Posterior vena cava (tissue), 2 donors: Measurements from ENCODE around the gene BRD8. TPM values are rescaled to one million over a fixed set of nuclear protein-coding genes. Genes with fewer than 3 reads are reported as not detected.
"Not testable (repeated sequence)": the region's sequence is repeated elsewhere in the genome, so short reads cannot be mapped to it uniquely, and the experiment has no call there.

Source experiments
- DNase-seq: peaks from one replicate; pipeline ENCODE4 v3.0.0-alpha.2; 2020; ENCODE audit warnings: low spot score
- intact Hi-C, 2 donors: fragments of 100-400 bp; cut with DNase I; formaldehyde crosslinking; loops; one replicate each; pipeline versions ENCODE4 v1.14.1 to v1.14.2; 2022 to 2023
- total RNA-seq, 2 donors: library from RNA; stranded (reverse); fragmentation: NEBNext Ultra II Directional; extraction: Animal tissue kit (Norgen Biotek cat#: 25700); gene quantifications; one replicate each; pipeline ENCODE4 v1.2.1, GENCODE V29; 2021
- donor health status: DM: yes; HTN: yes; CAD: no.
- donor health status: DM: yes; HTN: yes; CAD: no.

BRD8 gene
- total RNA-seq, 2 donors from 2014 or later, result 28.8 to 31.4 TPM

DNA sequence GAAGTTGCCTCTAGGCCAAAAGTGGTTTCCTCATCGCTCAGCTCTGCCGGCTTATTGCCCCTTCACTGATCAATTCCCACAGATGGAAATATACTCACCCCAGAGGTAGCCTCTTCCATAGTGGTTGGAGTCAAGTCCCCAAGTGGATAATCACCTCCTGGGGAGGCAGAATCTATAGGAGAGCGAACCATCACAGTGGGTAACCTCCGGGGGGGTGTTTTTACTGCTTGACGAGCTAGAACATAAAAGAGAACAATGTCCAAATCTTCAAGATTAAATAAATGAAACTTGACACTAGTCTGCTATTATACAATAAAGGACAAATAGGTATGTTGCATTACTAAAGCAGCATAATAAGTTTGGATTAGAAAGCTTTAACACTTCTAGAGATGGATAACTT lies 9.3 kb downstream of the BRD8 start:
- intact Hi-C loops, result no loop called here

DNA sequence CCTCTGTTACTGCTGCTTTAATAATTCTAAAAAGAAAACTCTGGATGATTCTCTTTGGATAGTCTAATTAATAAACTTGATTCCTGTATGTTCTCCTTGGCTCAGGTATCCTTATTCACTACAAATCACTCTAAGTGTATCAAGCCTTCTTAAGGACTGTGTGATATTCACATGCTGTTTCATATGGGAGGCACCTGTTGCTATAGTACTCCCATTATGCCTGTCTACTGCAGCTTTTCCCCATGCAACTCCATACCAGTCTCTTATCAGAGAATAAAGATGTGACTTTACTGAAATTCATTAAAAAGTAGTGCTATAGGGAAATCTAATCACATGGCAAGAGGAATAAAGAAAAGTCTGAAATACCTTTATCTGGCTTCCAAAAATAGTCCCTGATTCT lies 14.7 kb downstream of the BRD8 start:
- intact Hi-C loops, result no loop called here

More for the DNA sequence above, 9.3 kb downstream of the BRD8 start:
- no peak for DNase-seq

DNA sequence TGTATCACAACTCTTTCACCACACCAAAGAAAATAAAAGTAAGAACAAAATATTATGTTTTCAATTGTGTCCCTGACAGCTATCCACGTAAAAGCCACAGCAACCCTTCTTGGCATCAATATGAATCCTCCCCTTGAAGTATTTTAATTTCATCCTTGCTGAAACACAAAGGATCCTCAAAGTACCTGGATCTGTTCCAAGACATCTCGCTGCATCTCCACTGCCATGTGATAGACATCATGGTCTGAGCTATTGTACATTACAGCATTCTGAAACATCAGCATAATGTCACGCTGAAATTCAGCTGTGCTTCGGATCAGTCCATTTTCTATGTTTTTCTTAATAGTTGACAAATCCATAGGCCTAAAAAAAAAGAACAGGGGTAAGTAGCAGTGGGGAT lies 17.7 kb downstream of the BRD8 start:
- intact Hi-C loops, result no loop called here
- DNase-seq, result no peak

More for the DNA sequence above, 14.7 kb downstream of the BRD8 start:
- DNase-seq, result no peak

DNA sequence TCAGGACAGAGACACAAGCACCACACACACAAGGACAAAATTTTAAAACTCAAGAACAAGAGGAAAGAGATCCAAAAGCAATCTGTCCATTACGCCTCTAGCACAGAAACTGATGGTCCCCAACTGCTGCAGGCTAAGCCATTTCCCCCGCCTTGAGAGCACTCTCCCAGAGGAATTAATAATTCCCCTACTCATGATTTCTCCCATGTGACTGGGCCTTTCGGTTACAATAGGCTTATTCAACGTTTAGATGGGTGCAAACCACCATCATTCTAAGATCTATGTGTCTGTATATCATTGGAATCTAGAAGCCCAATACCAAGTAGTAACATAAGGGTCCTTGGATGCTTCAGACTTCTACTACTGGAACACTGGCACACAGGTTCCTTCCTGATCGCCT lies 18.8 kb downstream of the BRD8 start:
- intact Hi-C loops, result no loop called here

DNA sequence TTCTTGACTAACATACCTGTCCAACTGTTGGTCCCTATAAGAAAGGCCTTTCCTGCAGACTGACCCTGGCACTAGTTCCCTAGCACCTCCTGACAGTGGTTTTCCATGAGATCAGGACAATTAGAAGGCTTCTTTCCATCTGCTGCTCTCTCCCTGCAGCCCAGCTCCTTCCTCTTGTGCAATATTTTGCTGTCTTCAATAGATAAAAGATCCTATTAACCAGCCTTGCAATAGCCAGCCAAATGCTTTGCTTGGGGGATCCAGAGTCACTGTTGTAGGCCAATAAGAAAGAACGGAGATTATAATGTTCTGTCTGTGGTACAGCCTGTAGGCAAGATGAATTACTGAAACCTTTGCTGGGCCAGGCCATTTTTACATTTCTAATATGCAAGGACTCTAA lies 20.8 kb downstream of the BRD8 start:
- intact Hi-C loops, result loop anchor here in 1 of 2 donors (2.0 kb wide), 1 partner anchor 39 kb away; no protein-coding TSS in a partner anchor
- no peak for DNase-seq

More for the DNA sequence above, 18.8 kb downstream of the BRD8 start:
- DNase-seq, result no peak

DNA sequence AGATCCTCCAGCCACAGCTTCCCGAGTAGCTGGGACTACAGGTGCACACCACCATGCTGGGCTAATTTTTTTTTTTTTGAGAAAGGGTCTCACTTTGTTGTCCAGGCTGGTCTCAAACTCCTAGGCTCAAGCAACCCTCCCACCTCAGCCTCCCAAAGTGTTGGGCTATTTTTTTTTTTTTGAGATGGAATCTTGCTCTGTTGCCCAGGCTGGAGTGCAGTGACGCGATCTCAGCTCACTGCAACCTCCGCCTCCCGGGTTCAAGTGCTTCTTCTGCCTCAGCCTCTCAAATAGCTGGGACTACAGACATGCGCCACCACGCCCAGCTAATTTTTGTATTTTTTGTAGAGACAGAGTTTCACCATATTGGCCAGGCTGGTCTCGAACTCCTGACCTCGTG lies 22.5 kb downstream of the BRD8 start:
- intact Hi-C loops, result loop anchor here in 1 of 2 donors (2.0 kb wide), 1 partner anchor 41 kb away; no protein-coding TSS in a partner anchor
- DNase-seq, result not testable (repeated sequence)

DNA sequence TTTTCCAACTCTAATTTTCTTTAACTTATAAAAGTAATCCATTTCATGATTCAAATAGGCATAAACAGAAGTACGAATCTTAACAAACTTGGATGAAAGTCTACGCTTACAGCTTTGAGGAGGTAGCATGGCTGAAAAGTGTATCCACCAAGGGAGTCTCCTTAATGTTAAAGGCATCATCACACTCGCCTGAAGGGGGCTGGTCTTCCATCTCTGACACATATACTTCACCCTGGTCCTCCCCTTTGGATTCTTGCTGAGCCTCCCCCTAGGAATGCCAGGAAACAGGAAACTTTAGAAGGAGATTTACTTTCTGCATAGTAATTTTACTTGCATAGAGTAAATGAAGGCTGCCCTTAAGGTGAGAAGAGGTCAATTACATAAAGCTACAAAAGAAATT lies 28.9 kb downstream of the BRD8 start:
- intact Hi-C loops, result no loop called here
- DNase-seq, result no peak

DNA sequence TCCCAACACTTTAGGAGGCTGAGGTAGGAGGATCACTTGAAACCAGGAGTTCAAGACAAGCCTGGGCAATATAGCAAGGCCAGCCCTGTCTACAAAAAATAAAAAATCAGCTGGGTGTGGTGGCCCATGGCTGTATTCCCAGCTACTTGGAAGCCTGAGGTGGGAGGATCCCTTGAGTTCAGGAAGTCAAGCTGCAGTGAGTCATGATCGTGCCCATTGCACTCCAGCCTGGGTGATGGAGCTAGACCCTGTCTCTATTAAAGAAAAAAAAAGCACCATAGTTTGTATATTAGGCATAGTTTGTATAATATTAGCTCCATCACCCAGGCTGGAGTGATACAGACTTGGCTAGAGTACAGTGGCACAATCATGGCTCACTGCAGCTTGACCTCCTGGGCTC lies 29.6 kb downstream of the BRD8 start:
- intact Hi-C loops, result no loop called here
- DNase-seq, result no peak

DNA sequence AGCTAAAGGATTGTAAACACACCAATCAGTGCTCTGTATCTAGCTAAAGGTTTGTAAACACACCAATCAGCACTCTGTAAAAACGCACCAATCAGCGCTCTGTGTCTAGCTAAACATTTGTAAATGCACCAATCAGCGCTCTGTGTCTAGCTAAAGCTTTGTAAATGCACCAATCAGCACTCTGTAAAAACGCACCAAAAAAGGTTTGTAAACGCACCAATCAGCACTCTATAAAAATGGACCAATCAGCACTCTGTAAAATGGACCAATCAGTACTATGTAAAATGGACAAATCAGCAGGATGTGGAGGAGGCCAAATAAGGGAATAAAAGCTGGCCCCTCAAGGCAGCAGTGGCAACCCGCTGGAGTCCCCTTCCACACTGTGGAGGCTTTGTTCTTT lies 34.9 kb downstream of the BRD8 start:
- intact Hi-C loops, result loop anchor here in 1 of 2 donors (5.0 kb wide), 1 partner anchor 234 kb away; no protein-coding TSS in a partner anchor
- DNase-seq, result not testable (repeated sequence)

DNA sequence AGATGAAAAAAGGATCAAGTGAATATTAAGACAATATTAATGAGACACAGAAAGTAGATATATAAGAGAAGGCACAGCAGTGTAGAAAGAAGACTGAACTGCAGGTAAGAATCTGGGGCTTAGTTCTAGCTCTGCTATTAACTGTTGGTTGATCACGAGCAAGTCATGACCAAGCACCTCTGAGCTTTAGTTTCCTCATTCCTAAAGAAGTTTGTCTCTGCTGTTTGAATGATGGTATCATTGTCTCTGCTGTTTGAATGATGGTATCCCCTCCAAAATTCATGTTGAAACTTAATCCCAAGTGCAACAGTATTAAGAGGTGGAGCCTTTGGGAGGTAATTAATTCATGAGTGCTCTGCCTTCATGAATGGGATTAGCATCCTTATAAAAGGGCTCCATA lies 36.7 kb downstream of the BRD8 start:
- intact Hi-C loops, result loop anchor here in 1 of 2 donors (5.0 kb wide), 1 partner anchor 236 kb away; no protein-coding TSS in a partner anchor
- DNase-seq, result no peak

DNA sequence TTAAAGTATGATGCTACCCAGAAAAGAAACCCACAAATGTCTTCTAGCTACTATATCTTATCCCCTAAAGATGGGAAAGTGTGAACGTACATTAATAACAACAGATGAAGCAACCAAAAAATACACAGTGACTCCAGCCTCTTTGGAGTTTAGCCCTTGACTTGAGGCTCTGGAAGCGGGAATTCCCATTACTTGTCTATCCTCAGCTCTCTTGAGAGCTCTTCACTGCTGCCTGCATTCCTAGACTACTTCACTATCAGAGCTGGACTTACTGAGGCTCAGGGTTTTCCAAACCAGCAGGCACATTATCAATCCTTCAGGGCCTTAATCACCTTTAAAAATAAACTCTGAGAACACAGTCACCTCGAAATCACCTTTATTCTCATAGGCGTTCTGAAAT lies 38.2 kb downstream of the BRD8 start:
- intact Hi-C loops, result loop anchor here in 1 of 2 donors (5.0 kb wide), 1 partner anchor 237 kb away; no protein-coding TSS in a partner anchor
- DNase-seq, result no peak

DNA sequence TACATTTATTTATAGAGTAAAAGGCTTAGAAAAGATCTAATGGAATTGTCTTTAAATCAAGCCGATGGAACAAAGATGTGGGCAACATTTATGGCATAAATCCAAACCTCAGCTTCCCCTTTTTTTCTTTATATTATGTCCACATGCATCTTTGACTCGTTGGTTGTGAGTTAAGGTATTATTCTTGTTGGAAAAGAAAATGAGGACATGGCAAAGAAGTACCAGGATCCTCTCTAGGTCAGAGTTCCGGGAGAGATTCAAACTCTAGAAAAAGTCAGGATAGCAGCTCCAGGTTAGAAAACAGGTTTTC lies 38.7 kb downstream of the BRD8 start:
- no peak for DNase-seq

DNA sequence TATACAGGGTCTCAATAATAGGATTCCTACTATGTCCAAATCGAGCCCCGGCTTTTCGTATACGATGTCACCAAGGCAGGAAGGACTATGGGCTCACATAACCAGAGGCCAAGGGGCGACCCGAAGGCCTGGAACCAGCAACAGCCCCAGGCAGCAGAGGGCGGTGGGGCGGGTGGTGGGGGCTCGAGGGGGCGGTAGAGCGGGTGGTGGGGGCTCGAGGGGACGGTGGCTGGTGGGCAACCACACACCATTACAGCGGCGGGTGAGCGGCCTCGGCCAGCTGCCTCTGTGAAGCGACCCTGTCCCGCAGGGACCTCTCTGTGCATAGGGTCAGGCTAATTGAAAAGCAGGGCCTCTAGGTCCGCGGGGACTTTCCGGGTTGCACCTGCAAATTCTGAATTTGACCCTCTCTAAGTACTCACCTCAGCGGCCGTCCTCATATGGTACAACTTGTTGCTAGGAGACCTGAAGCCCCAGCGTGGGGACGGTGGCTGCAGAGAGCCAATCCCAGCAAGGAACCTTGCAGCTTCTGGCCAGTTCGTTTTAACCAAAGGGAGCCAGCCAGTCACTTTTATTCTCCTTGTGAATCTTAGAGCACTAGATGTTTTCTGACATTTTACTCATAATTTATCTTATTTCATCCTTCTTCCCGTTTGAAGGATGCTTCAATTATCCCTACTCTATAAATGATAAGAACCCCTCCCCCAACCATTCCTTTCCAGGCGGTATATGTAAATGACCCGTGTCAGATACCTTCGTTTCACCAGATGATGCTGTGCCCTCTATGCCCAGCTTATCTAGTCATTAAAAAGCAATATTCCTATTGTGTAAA lies 39.3 kb downstream of the BRD8 start, which contains the start of gene NME5:
TSS of gene NME5 (minus strand) at position 480 of the 832 bp plus-strand sequence. CDS start 648 bp downstream, outside the sequence.
- intact Hi-C loops, result loop anchor here in 1 of 2 donors (10.0 kb wide), 2 partner anchors 104 to 514 kb away; partner anchors contain the start of gene FAM13B
- peak; percentile 88 for DNase-seq

More for the DNA sequence above, 38.7 kb downstream of the BRD8 start:
- intact Hi-C loops, result loop anchor here in 1 of 2 donors (5.0 to 10.0 kb wide), 3 partner anchors 105 to 515 kb away; partner anchors contain the start of gene FAM13B

DNA sequence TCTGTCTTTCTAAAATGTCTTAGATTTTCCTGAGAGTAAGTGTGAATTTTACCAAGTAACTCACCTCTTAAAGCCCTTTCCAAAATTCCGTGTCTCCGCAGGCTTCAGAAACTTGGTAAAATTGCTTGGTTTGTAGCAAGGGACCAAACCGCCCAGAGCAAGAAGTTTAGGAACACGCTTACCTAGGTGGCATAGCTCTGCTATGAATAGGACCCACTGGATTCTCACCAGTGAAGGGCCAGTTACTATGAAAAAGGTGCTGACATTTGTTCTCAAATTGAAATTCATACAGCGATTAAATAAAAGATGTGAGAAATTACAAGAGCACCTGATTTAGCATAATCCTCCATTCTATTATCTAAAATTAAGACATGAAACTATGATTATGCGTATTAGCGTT lies 45.9 kb downstream of the BRD8 start:
- DNase-seq, result no peak
- intact Hi-C loops, result loop anchor here in 1 of 2 donors (2.0 to 10.0 kb wide), 3 partner anchors 56 to 508 kb away; partner anchors contain the start of gene FAM13B

DNA sequence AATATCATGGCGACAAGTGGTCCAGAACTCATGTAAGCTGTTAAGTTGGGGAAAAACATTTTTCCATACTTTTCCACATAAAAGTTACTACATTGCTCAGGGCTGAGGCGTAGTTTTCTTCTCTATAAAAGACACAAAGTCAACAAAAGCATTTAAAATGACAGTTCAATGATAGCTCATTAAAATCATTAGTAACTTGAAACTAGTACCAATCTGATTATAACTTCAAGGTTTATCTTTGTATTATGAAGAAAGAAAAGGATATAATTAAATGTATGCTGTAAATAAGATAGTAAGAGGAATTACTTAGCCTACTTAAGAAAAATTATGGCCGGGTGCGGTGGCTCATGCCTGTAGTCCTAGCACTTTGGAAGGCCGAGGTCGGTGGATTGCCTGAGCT lies 49.1 kb downstream of the BRD8 start:
- no peak for DNase-seq
- intact Hi-C loops, result no loop called here

DNA sequence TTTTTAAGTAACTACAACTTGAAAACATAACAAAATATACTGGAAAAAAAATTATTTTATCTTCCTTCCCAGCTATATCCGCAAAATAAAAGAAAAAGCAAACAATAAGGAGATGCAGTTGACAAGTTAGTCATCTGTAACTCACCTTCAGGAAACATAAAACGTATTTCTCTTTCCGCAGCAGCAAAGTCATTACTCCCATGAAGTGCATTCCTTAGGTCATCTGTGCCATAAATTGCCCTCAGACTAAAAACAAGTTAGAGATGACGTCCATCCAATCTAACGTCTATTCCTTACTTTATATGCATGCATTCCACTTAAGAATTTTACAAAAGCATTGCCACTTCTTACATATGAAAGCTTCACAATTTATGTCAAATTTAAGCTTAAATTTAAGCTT lies 50.1 kb downstream of the BRD8 start:
- intact Hi-C loops, result no loop called here
- DNase-seq, result no peak

DNA sequence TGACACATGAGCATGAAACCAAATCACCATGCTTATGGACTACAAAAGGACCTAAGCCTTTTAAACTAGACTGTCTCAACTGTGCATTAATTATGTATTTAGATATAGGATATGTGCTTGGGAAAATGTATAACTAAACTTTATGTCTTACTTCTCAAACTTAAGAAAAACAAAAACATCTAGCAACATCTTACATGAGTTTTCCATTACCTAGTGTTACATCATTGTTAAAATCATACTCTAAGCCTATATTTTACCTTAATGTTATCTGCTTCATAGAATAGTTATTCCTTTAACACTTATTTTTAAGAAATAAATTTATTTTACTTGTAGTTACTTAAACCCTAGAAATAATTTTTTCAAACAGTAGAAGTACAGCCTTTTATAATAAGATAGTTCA lies 63.2 kb downstream of the BRD8 start:
- DNase-seq, result no peak
- intact Hi-C loops, result no loop called here

DNA sequence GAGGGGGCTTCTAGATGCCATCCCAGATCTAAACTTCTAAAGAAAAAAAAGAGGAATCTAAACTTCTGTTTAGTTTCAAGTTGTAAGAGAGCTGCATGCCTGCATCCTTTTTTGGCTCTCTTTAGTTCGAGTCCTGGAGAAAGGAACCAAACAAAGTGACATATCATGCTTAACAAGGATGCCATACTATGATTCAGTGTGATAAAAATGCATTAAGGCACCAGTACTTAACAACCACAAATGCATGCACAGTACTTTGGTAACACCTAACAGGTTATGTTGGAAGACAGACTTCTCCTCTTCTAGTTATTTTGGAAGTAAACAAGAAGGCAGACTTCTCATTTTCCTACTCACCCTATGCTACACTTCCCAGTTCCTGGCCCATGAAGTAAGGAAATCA lies 66.5 kb downstream of the BRD8 start:
- intact Hi-C loops, result no loop called here
- no peak for DNase-seq

DNA sequence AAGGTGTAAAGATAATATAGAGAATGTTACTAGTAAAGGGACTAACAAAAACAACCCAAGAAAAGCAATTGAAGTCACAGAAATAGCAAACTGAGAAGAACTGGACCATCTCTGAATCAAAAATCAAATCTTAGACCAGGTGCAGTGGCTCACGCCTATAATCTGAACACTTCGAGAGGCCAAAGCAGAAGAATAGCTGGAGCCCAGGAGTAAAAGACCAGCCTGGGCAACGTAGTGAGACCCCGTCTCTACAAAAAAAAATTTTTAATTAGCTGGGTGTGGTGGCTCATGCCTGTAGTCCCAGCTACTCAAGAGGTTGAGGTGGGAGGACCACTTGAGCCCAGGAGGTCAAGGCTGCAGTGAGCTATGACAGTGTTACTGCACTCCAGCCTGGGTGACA lies 67.2 kb downstream of the BRD8 start:
- intact Hi-C loops, result no loop called here
- no peak for DNase-seq

DNA sequence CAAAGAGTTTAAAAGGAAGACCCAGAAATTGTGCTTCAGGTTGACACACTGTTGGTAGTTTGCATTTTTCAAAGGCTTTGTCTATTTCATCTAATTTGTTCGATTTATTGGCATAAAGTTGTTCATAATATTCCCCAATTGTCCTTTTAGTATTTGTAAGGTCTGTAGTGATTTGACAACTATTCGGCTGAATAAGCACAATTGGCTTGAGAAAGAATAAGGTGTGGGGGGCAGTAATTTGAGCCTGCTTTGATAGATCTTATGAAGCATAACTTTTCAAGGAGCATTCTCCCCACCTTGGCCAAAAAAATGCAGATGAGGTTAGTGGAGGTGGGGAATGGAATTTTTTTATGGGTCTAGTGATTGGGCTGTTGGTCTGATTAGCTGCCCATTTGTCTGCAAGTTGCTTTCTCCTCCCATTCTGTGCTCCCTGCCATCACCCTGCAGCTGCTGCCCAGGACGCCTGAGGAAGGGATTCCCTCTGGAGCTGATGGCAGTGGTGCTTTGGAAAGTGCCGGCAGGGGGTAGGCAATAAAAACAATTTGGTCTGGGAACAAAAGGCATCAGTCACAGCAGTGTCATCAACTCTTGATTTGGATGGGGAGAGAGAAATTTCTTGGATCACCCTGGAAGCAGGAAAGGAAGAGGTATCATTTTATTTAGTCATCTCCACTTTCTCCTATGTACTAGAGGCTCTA lies 68.0 kb downstream of the BRD8 start:
- DNase-seq, result no peak
- intact Hi-C loops, result no loop called here
